ENCODE measurements around the gene MFAP3.
"Not testable (repeated sequence)": the region's sequence is repeated elsewhere in the genome, so short reads cannot be mapped to it uniquely, and the experiment has no call there.

MFAP3 gene

GRCh38 chr5:154055201-154055600 lies 16.4 kb downstream of the MFAP3 start:
- no peak for DNase-seq

GRCh38 chr5:154058055-154059038 lies 19.6 kb downstream of the MFAP3 start:
- DNase-seq: no peak

DNA sequence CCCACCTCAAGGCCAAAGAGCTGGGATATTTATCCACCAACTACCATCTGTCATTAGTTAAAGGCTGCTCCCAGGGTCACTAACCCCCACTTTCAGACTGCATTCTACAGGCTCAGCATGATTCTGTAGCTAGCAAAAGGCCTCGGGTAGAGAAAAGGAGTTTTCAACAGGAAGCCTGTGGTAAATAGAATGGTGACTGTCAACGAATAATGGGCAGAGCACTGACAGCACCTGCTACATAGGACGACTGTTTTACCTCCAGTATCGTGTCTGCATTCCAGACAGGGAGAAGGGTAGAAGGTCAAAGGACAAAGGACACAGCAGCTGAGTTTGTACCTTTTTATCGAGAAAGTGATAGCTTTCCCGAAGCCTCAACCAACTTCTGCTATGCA lies 20.3 kb downstream of the MFAP3 start:
- no peak for DNase-seq

DNA sequence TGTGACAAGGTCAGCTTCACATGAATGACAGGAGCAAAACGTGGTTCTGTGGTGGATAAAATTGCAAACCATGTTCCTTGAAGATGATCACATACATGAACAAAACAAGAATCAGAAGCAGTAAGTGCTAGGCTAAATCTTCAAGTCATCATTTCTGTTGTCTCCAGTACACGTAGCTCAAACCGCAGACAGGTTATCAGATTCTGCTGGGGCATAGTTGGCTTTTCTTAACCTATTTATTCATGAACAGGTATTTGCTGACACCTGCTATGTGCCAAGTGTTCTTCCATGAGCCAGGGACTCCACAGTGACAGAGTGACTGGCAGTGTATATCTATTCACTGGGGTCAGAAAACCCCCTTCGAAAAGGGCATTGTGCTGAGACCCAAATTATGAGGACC lies 20.8 kb downstream of the MFAP3 start:
- no peak for DNase-seq

- no peak for DNase-seq
Observed at GRCh38 chr5:154060606-154061005, 21.8 kb downstream of the MFAP3 start.

DNA sequence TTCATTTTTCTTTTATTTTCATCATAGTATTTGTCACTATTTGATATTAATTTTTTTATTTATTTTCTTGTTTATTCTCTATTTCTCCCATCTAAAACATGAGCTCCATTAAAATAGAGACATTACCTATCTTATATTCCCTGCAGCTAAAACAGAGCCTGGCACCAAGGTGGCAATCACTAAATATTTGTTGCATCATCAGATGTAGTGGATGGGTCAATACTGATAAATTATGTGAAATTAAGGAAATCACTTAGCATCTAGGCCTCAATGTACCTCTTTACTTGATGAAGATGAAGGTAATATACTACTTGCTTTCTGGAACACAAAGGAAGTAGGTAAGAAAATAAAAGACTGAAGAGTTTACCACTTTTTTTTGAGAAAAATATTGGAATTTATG lies 24.6 kb downstream of the MFAP3 start:
- no peak for DNase-seq

DNA sequence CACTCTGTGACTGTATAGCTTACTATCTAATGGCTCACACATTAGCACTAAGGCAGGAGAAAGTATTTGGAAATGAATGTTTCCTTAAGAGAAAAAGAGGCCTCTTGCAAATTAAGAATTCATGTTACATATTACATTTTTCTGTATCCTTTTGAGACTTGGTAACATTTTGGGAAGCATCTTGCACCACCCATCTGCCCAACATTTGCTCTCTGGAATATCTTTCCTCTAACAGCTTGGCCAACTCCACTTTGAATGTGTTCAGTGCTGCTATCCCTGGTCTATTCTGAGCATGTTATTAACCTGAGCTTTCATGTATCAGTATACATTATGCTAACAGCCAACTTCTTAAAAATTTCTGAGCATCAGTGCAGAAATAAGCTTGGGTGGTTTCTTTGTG lies 27.2 kb downstream of the MFAP3 start:
- DNase-seq: no peak

- not testable (repeated sequence) for DNase-seq
Observed at GRCh38 chr5:154069854-154070253, 31.1 kb downstream of the MFAP3 start.

GRCh38 chr5:154071799-154072413 lies 33.1 kb downstream of the MFAP3 start:
- no peak for DNase-seq

DNA sequence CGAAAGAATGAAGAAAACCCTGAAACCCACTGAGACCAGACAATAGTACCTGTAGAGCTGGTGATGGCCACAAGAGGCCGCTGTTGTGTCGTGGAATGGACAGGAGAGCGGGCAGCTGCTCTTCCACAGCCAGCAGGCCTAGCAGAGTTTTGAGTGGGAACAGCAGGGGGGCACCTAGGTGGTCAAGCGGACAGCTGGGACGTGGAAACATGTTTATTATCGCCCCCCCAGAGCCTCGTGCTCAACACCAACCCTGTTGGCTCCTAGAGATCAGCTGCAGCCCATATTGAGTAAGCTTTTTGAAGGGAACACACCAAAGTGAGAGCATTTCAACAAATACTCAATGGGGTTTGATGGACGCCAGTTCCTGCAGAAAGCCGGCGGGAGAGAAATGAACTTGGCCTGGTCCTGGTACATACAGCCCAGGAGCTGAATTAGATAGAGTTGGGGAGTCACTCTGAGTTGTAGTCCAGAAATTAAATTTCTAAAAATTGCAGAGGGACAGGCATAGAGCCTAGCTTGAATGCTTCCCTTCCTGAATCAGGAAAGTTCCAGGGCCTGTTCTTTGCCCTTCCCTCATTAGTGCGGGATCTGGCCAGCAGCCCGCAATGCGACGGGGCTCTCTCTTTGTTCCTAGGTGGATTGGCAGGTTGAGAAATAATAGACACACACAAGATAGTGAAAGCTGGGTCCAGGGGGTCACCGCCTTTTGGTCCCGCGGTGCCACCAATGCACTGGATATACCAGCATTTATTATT lies 33.8 kb downstream of the MFAP3 start:
- DNase-seq: peak; percentile 11

DNA sequence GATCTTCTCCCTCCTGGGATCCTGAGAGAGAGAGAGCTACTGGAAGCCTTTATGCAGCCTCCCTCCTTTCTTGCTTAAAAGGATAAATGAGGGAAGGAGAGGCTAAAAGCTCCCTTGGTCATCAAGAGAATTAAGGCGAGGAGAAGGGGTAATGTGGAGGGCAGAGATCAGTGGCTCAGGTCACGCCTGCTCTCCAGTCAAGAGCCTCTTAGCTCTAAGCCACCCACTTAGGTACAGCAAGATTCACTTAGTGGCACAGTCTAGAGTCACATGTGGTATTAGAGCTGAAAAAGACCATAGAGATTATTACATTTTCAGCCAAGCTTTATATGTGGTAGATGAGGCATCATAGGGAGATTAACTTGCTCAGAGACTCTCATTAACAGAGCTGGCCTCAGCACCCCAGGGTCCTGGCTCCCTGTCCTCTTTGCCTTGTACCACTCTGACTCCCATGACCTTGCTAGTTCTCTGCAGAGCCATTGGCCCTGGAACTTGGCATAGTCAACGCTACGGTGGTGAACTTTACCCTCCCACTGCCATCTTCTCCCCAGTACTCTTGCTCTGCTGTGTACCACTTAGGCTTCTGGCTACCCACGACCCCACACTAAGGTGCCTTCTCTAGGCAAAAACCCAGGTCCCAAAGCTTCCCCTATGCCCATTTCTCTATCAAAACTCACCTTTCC lies 37.6 kb downstream of the MFAP3 start:
- no peak for DNase-seq

- DNase-seq: no peak
Observed at GRCh38 chr5:154077696-154078095, 38.9 kb downstream of the MFAP3 start.

DNA sequence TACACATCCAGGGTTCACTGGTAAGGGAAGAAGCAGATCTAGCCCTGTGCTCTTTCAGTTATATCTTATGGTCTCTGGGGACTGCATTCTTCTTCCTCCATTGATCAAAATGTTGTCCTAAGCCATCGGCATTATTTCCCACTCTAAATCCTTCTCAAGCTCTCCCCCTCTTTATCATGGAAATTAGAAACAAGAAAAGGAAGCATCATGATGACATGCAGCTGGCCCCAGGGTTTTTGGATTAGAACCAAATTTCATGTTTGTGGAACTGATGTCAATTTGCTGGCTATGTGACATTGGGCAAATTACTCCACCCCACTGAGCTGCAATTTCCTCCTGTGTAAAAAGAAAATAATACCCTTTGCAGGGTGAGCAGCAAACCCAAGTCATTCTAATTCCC lies 39.5 kb downstream of the MFAP3 start:
- peak; percentile 80 for DNase-seq

DNA sequence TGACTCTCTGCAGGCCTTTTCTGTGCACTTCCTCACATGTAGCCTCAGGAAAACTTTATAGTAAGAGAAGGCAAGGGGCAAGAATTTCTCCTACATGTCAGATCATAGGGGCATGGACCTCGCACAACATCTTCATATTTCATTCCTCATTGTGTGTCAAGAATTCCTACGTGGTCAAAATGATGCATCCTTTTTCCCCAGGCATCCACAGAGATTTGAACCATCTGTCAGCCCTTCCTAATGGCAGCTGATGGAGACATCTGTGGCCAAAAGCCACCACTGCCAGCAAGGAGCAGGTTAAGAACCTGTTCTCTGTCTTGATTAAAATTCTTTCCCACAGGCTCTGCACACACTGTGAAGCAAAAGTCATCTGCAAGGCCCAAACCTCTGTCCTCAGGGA lies 42.5 kb downstream of the MFAP3 start:
- DNase-seq: no peak

GRCh38 chr5:154084062-154084639 lies 45.4 kb downstream of the MFAP3 start:
- no peak for DNase-seq

- DNase-seq: no peak
Observed at GRCh38 chr5:154086146-154086545, 47.4 kb downstream of the MFAP3 start.

DNA sequence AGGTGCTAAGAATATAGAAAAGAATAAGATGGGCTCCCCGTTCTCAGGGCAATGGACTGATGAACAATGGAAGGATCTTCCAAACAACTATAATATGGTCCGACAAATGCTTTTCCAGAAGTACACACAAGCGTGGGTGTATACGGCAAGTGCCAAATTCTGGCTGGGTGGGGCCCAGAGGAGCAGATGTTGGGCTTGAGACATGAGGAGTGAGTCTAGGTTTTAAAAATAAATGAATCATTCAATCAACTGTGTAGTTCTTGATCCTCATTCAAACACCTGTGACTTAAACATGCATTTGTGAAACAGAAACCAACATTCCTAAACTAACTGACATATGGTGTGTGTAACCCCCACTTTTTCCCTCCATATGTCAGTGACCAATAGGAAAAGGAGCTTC lies 47.9 kb downstream of the MFAP3 start:
- DNase-seq: no peak

GRCh38 chr5:154087260-154087659 lies 48.5 kb downstream of the MFAP3 start:
- no peak for DNase-seq

GRCh38 chr5:154088801-154089200 lies 50.0 kb downstream of the MFAP3 start:
- DNase-seq: no peak

- DNase-seq: no peak
Observed at GRCh38 chr5:154090656-154091055, 51.9 kb downstream of the MFAP3 start.

DNA sequence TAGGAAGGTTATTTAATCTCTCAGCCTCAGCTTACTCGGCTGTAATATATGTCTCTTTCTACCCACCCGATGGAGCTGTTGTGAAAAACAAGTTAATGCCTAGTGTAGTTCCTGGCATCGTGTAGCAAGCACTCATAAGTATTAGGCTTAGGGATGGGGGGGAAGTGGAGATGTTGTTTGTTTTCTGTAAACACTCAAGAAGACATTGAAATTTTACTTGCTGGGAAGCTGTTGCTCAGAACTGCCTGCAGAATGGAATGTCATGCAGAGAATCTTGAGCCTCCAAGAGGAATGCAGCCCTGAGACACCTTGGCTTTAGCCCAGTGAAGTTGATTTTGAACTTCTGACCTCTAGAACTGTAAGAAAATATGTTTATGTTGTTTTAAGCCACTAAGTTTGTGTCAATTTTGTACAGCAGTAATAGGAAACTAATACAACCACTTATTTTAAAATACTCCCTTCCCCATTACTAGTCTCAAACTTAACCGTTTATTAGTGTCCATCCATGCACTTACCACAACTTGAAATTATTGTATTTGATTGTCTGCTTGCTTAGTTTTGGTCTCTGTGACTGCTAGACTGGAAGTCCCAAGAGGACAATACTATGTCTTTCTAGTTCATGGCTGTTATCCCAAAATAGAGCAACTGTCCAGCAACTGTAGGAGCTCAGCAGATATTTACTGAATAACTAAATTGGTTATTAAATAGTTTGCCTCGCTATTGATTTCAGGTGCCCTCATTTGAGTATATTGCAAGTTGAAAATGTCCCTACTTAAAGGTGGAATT lies 53.8 kb downstream of the MFAP3 start:
- no peak for DNase-seq

- no peak for DNase-seq
Observed at GRCh38 chr5:154093142-154093532, 54.4 kb downstream of the MFAP3 start.

Measured in NCI-H187 treated with DMSO at 0.1 percent for 48 hours (cell line).